ENCODE data around the gene FAM120B.

- TF ChIP-seq CTCF (conservative IDR thresholded peaks at IDR 0.05; ENCODE audit: low read depth in 2 of 2) = no peak
- no peak for TF ChIP-seq REST (IDR thresholded peaks at IDR 0.05; ENCODE audit: unreplicated experiment)
- no peak for TF ChIP-seq EZH2 (IDR thresholded peaks at IDR 0.05; ENCODE audit: low read depth, unreplicated experiment)
- TF ChIP-seq EZH2phosphoT487 (IDR thresholded peaks at IDR 0.05; ENCODE audit: unreplicated experiment) = no peak
- TF ChIP-seq ZNF114 (CRISPR knock-in tag; IDR thresholded peaks at IDR 0.05) = no peak
- TF ChIP-seq CREB1 (CRISPR knock-in tag; IDR thresholded peaks at IDR 0.05; ENCODE audit: low read depth) = no peak
- no peak for TF ChIP-seq ZNF462 (CRISPR knock-in tag; IDR thresholded peaks at IDR 0.05)
- no peak for TF ChIP-seq POLR2AphosphoS5 (IDR thresholded peaks at IDR 0.05; ENCODE audit: low read depth)
- no peak for TF ChIP-seq ETS1 (IDR thresholded peaks at IDR 0.05)
- no peak for TF ChIP-seq JUNB (IDR thresholded peaks at IDR 0.05; ENCODE audit: unreplicated experiment)
- no peak for TF ChIP-seq NANOG (IDR thresholded peaks at IDR 0.05; ENCODE audit: borderline replicate concordance)
Observed at GRCh38 chr6:170433163-170434116, 126.9 kb downstream of the FAM120B start.

Measured in GM23338 (cell line).